Coronary artery (tissue), 2 donors: ENCODE measurements around the gene ITGAE.

Experiments
- DNase-seq: peaks from one replicate; pipeline ENCODE4 v3.0.0-alpha.2; 2017; ENCODE audit warnings: low spot score
- H3K27ac ChIP-seq, 2 donors: fragments of 200-600 bp; sonication (generic); one replicate each; pipeline ENCODE4 v1.5.1; 2016 to 2019
- H3K4me3 ChIP-seq: fragments of 200-600 bp; sonication (generic); 2 replicates; pipeline ENCODE4 v1.5.1; 2016; ENCODE audit warnings: mild to moderate bottlenecking, moderate library complexity
- CTCF ChIP-seq: fragments of 200-600 bp; sonication (generic); IDR thresholded peaks from one replicate; pipeline ENCODE4 v1.5.1; 2019; ENCODE audit warnings: antibody characterized with exemption

Gene ITGAE

GRCh38 chr17:3782751-3783150 is 18.2 kb downstream of the ITGAE start:
- no peak for TF ChIP-seq CTCF
- no peak overlapping the region for H3K4me3 ChIP-seq
- H3K27ac ChIP-seq, result no peak overlapping the region
- no peak for DNase-seq

GRCh38 chr17:3780986-3781385 is 20.0 kb downstream of the ITGAE start:
- Histone ChIP-seq H3K27ac (no peak overlapping the region), H3K4me3 (no peak overlapping the region)
- no peak for DNase-seq
- TF ChIP-seq CTCF, result no peak

- no peak for DNase-seq
Measured at GRCh38 chr17:3777366-3778120, 23.4 kb downstream of the ITGAE start.

GRCh38 chr17:3773966-3774365 is 27.0 kb downstream of the ITGAE start:
- no peak overlapping the region for H3K27ac ChIP-seq
- no peak for TF ChIP-seq CTCF
- H3K4me3 ChIP-seq, result no peak overlapping the region
- no peak for DNase-seq

More at GRCh38 chr17:3777366-3778120, 23.4 kb downstream of the ITGAE start:
- no peak for TF ChIP-seq CTCF
- Histone ChIP-seq H3K4me3 (no peak overlapping the region), H3K27ac (no peak overlapping the region)

GRCh38 chr17:3773511-3773910 is 27.5 kb downstream of the ITGAE start:
- DNase-seq, result no peak
- TF ChIP-seq CTCF, result no peak

GRCh38 chr17:3772764-3773163 is 28.2 kb downstream of the ITGAE start:
- no peak overlapping the region for H3K4me3 ChIP-seq
- H3K27ac ChIP-seq, result no peak overlapping the region
- TF ChIP-seq CTCF, result no peak
- no peak for DNase-seq

More at GRCh38 chr17:3773511-3773910, 27.5 kb downstream of the ITGAE start:
- Histone ChIP-seq H3K4me3 (no peak overlapping the region), H3K27ac (no peak overlapping the region)

GRCh38 chr17:3771140-3771539 is 29.8 kb downstream of the ITGAE start:
- no peak for TF ChIP-seq CTCF
- no peak for DNase-seq
- Histone ChIP-seq H3K27ac (no peak overlapping the region), H3K4me3 (no peak overlapping the region)
